PC-3 (cell line): Measurements from ENCODE around the gene MSRB2. TPM values are rescaled to one million over a fixed set of nuclear protein-coding genes. Genes with fewer than 3 reads are reported as not detected.

ENCODE experiments used
- ATAC-seq: fragments of 200-7000 bp; cut with Tn5 transposase; 2 replicates; pipeline ENCODE4 v1.9.1; 2020; ENCODE audit warnings: mild to moderate bottlenecking, moderate library complexity
- BruUV-seq: library from RNA; stranded (reverse); fragments of 400-500 nt; replicated peaks from 2 replicates; lab custom pipeline; 2021; lab: Mats Ljungman, UMichigan
- CTCF ChIA-PET: fragments of 300-600 bp; sonication (Branson Sonifier 250); formaldehyde crosslinking; loops from one replicate; lab custom pipeline; 2022; ENCODE audit warnings: antibody characterized with exemption; lab: Charles Lee
- POLR2A ChIA-PET: fragments of 300-600 bp; sonication (Branson Sonifier 250); formaldehyde crosslinking; loops from one replicate; lab custom pipeline; 2022; ENCODE audit warnings: antibody characterized with exemption; ENCODE audit not compliant: unreplicated experiment; lab: Charles Lee
- DNase-seq: peaks from one replicate; pipeline ENCODE4 v3.0.0-alpha.2; 2015
- H2AFZ ChIP-seq: fragments of 300-600 bp; sonication (generic); 2 replicates; pipeline ENCODE4 v1.6.0; 2016; ENCODE audit warnings: antibody characterized with exemption, low read length
- H3F3A ChIP-seq: fragments of 300-600 bp; sonication (generic); one replicate; pipeline ENCODE4 v1.6.0; 2017; ENCODE audit warnings: antibody characterized with exemption, low read length, control low read depth, mild to moderate bottlenecking; ENCODE audit not compliant: unreplicated experiment
- H3K27ac ChIP-seq: fragments of 300-600 bp; sonication (generic); 2 replicates; pipeline ENCODE4 v1.5.1; 2016; ENCODE audit warnings: mild to moderate bottlenecking, low read length
- H3K27me3 ChIP-seq: fragments of 300-600 bp; sonication (generic); 2 replicates; pipeline ENCODE4 v1.6.1; 2016; ENCODE audit warnings: low read length, mixed read lengths
- H3K36me3 ChIP-seq: fragments of 300-600 bp; sonication (generic); 2 replicates; pipeline ENCODE4 v1.6.1; 2016; ENCODE audit warnings: low read depth, mixed run types, low read length, mixed read lengths
- H3K4me1 ChIP-seq: fragments of 300-600 bp; sonication (generic); 2 replicates; pipeline ENCODE4 v1.5.1; 2016; ENCODE audit warnings: low read length; ENCODE audit not compliant: insufficient read depth
- H3K4me2 ChIP-seq: fragments of 300-600 bp; sonication (generic); 2 replicates; pipeline ENCODE4 v1.6.0; 2016; ENCODE audit warnings: low read length
- H3K4me3 ChIP-seq: fragments of 300-600 bp; sonication (generic); 2 replicates; pipeline ENCODE4 v1.5.1; 2016; ENCODE audit warnings: mild to moderate bottlenecking, low read length, mixed read lengths
- H3K79me2 ChIP-seq: fragments of 300-600 bp; sonication (generic); 2 replicates; pipeline ENCODE4 v1.6.1; 2017; ENCODE audit warnings: low read length, mixed read lengths
- H3K9ac ChIP-seq: fragments of 300-600 bp; sonication (generic); 2 replicates; pipeline ENCODE4 v1.6.0; 2016; ENCODE audit warnings: mild to moderate bottlenecking, low read length
- H3K9me2 ChIP-seq: fragments of 300-600 bp; sonication (generic); replicated peaks from 2 replicates; pipeline ENCODE4 v1.6.1; 2016; ENCODE audit warnings: mixed run types, low read length, mixed read lengths
- H3K9me3 ChIP-seq: fragments of 300-600 bp; sonication (generic); 2 replicates; pipeline ENCODE4 v1.6.1; 2016; ENCODE audit warnings: low read length, mixed read lengths
- H4K20me1 ChIP-seq: fragments of 300-600 bp; sonication (generic); 2 replicates; pipeline ENCODE4 v1.6.1; 2016; ENCODE audit warnings: low read length, mixed read lengths
- CTCF ChIP-seq: fragments of 300-600 bp; sonication (generic); conservative IDR thresholded peaks from 2 replicates; pipeline ENCODE4 v1.5.1; 2017; ENCODE audit warnings: antibody characterized with exemption, low read depth, mild to moderate bottlenecking, low read length
- EZH2 ChIP-seq: fragments of 300-600 bp; sonication (generic); IDR thresholded peaks from one replicate; pipeline ENCODE4 v1.6.1; 2017; ENCODE audit warnings: antibody characterized with exemption, mild to moderate bottlenecking, low read length; ENCODE audit not compliant: unreplicated experiment
- EZH2phosphoT487 ChIP-seq: fragments of 300-600 bp; sonication (generic); IDR thresholded peaks from 2 replicates; pipeline ENCODE4 v1.6.1; 2018; ENCODE audit warnings: mild to moderate bottlenecking, antibody characterized with exemption, low read length, borderline replicate concordance
- intact Hi-C: fragments of 100-400 bp; cut with micrococcal nuclease; formaldehyde crosslinking; loops from 2 replicates; pipeline ENCODE4 v1.9.0; 2023
- total RNA-seq: library from RNA; depleted of rRNA; stranded (reverse); fragments of >200 nt; gene quantifications from 2 replicates; pipeline ENCODE4 v1.2.3, GENCODE V29; 2014

The MSRB2 gene
- total RNA-seq, 1 experiment from 2014 or later, result 14.3 TPM

- no peaks in the 10 kb centered on the region for H3K27me3 ChIP-seq
- no peak overlapping the region for H3K4me3 ChIP-seq
- no peaks in the 10 kb centered on the region for H3K9me2 ChIP-seq
- H3K27ac ChIP-seq, result no peak overlapping the region
- intact Hi-C loops, result loop anchor here (5.0 kb wide), 1 partner anchor 40 kb away; no protein-coding TSS in a partner anchor
- no peaks in the 10 kb centered on the region for H3K36me3 ChIP-seq
- ATAC-seq (peak; percentile 91), DNase-seq (peak; percentile 63)
- H3K9ac ChIP-seq, result no peak overlapping the region
- ChIA-PET POLR2A (no interaction called here), CTCF (no interaction called here)
- 0 out of 2 replicates have a peak overlapping the region, but pooled peaks have one; percentile 48 for H2AFZ ChIP-seq
- H3K79me2 ChIP-seq, result no peaks in the 10 kb centered on the region
- no TSS peak for BruUV-seq
- no peaks in the 10 kb centered on the region for H3K9me3 ChIP-seq
- no peaks in the 10 kb centered on the region for H3F3A ChIP-seq
- TF ChIP-seq EZH2phosphoT487 (no peak), CTCF (no peak), EZH2 (no peak)
- H3K4me1 ChIP-seq, result peaks cover 24% of the 10 kb centered on the region
- no peaks in the 10 kb centered on the region for H4K20me1 ChIP-seq
- peak overlapping the region; percentile 53; the same call in 1 of the 2 replicates for H3K4me2 ChIP-seq
Observed at GRCh38 chr10:23047201-23048050, 48.0 kb upstream of the MSRB2 start.

GRCh38 chr10:23048191-23048590, 47.2 kb upstream of the MSRB2 start:
- CTCF ChIA-PET, result no interaction called here
- no peaks in the 10 kb centered on the region for H3K9me3 ChIP-seq
- no peaks in the 10 kb centered on the region for H3K27me3 ChIP-seq
- intact Hi-C loops, result loop anchor here (5.0 kb wide), 1 partner anchor 41 kb away; no protein-coding TSS in a partner anchor
- no peaks in the 10 kb centered on the region for H3K79me2 ChIP-seq
- H3K27ac ChIP-seq, result no peak overlapping the region
- no peaks in the 10 kb centered on the region for H4K20me1 ChIP-seq
- H3K36me3 ChIP-seq, result no peaks in the 10 kb centered on the region
- DNase-seq, result no peak
- peaks cover 31% of the 10 kb centered on the region for H3K4me1 ChIP-seq
- no peak for ATAC-seq
- H2AFZ ChIP-seq, result no peak overlapping the region
- H3K4me2 ChIP-seq, result no peak overlapping the region
- no peaks in the 10 kb centered on the region for H3F3A ChIP-seq
- H3K4me3 ChIP-seq, result no peak overlapping the region
- no TSS peak for BruUV-seq
- H3K9ac ChIP-seq, result no peak overlapping the region
- POLR2A ChIA-PET, result no interaction called here
- no peaks in the 10 kb centered on the region for H3K9me2 ChIP-seq
- TF ChIP-seq CTCF (no peak), EZH2phosphoT487 (no peak), EZH2 (no peak)

- no peak overlapping the region for H3K27ac ChIP-seq
- intact Hi-C loops, result no loop called here
- BruUV-seq, result no TSS peak
- no peaks in the 10 kb centered on the region for H4K20me1 ChIP-seq
- ChIA-PET POLR2A (no interaction called here), CTCF (no interaction called here)
- TF ChIP-seq CTCF (no peak), EZH2 (no peak), EZH2phosphoT487 (no peak)
- no peaks in the 10 kb centered on the region for H3F3A ChIP-seq
- no peaks in the 10 kb centered on the region for H3K79me2 ChIP-seq
- no peak overlapping the region for H2AFZ ChIP-seq
- H3K27me3 ChIP-seq, result no peaks in the 10 kb centered on the region
- H3K9me2 ChIP-seq, result no peaks in the 10 kb centered on the region
- peaks cover 36% of the 10 kb centered on the region for H3K4me1 ChIP-seq
- H3K9ac ChIP-seq, result no peak overlapping the region
- H3K4me2 ChIP-seq, result no peak overlapping the region
- ATAC-seq, result no peak
- DNase-seq, result no peak
- H3K4me3 ChIP-seq, result no peak overlapping the region
- no peaks in the 10 kb centered on the region for H3K9me3 ChIP-seq
- H3K36me3 ChIP-seq, result no peaks in the 10 kb centered on the region
Observed at GRCh38 chr10:23051278-23051677, 44.1 kb upstream of the MSRB2 start.
